HepG2 (cell line): Measurements from ENCODE around the gene ZNF575. TPM values are rescaled to one million over a fixed set of nuclear protein-coding genes. Genes with fewer than 3 reads are reported as not detected.

Source experiments
- E2F2 ChIP-seq: sonication (generic); formaldehyde crosslinking; IDR thresholded peaks from 2 replicates; pipeline ENCODE4 v1.4.0; 2020; ENCODE audit warnings: missing genetic modification reagents, borderline replicate concordance
- MIXL1 ChIP-seq: IDR thresholded peaks from 2 replicates; pipeline ENCODE4 v1.6.1; 2016
- MNT ChIP-seq: fragments of 450-650 bp; IDR thresholded peaks from 2 replicates; pipeline ENCODE4 v1.6.1; 2016
- PRDM15 ChIP-seq: sonication (generic); formaldehyde crosslinking; IDR thresholded peaks from 2 replicates; pipeline ENCODE4 v1.4.0; 2020; ENCODE audit warnings: missing genetic modification reagents
- SMAD3 ChIP-seq: sonication (generic); formaldehyde crosslinking; IDR thresholded peaks from 2 replicates; pipeline ENCODE4 v1.4.0; 2020; ENCODE audit warnings: missing genetic modification reagents
- ZBED4 ChIP-seq: sonication (generic); formaldehyde crosslinking; IDR thresholded peaks from 2 replicates; pipeline ENCODE4 v1.4.0; 2020; ENCODE audit warnings: missing genetic modification reagents, borderline replicate concordance
- ZBTB34 ChIP-seq: sonication (generic); formaldehyde crosslinking; IDR thresholded peaks from 2 replicates; pipeline ENCODE4 v1.8.0; 2022; ENCODE audit warnings: mild to moderate bottlenecking, missing genetic modification reagents
- ZNF24 ChIP-seq: fragments of 450-650 bp; IDR thresholded peaks from 2 replicates; pipeline ENCODE4 v1.6.1; 2017; ENCODE audit warnings: antibody characterized with exemption, mild to moderate bottlenecking
- ZNF776 ChIP-seq: sonication (generic); formaldehyde crosslinking; IDR thresholded peaks from 2 replicates; pipeline ENCODE4 v1.4.0; 2020; ENCODE audit warnings: mild to moderate bottlenecking, missing genetic modification reagents
- polyA plus RNA-seq, 8 experiments: library from polyadenylated mRNA; depleted of rRNA in 3 of 8; stranded (reverse) in 7 of 8; unstranded in 1 of 8; fragments of >200 nt; fragmentation: Illumina TruSeq in 4 of 8; extraction: Trizol in 4 of 8; gene quantifications; 2 replicates each; pipeline versions ENCODE4 v1.2.1 to v1.2.3, GENCODE V29; 2011 to 2016; ENCODE audit warnings: low read depth in 4 of 8, missing spikeins in 1 of 8, mixed read lengths in 1 of 8; ENCODE audit not compliant: insufficient read depth in 1 of 8
- total RNA-seq, 5 experiments: library from RNA; depleted of rRNA; stranded (reverse); fragments of >200 nt; fragmentation: Illumina TruSeq; extraction: Trizol; gene quantifications; 2 replicates each; pipeline ENCODE4 v1.2.3, GENCODE V29; 2016; ENCODE audit warnings: low read depth in 1 of 5

Gene ZNF575
- total and polyA plus RNA-seq, 2 of the 13 experiments (the other 11 are each of a cell fraction or from before 2014, with no cell fraction given), result 0.17 to 0.27 TPM

GRCh38 chr19:43526884-43527859 is 5.8 kb upstream of the ZNF575 start, which contains the start of gene ETHE1 (continued):
- TF ChIP-seq ZBTB34, result peak; percentile 44; the same call in 1 of the 2 replicates
- TF ChIP-seq MIXL1 (CRISPR knock-in tag), result no peak
- TF ChIP-seq ZBED4 (CRISPR knock-in tag), result no peak
- peak; percentile 32; the same call in 1 of the 2 replicates for TF ChIP-seq ZNF776 (CRISPR knock-in tag)
- TF ChIP-seq MNT, result no peak
- TF ChIP-seq PRDM15 (CRISPR knock-in tag), result 0 out of 2 replicates have a peak, but pooled peaks have one; percentile 19
- no peak for TF ChIP-seq ZNF24
- TF ChIP-seq SMAD3 (CRISPR knock-in tag), result no peak
- TF ChIP-seq E2F2, result no peak
